ENCODE data around the gene CNTROB.
A peak's percentile ranks its signal among the peaks of the same experiment; 100 is the strongest.
"Not testable (repeated sequence)": the region's sequence is repeated elsewhere in the genome, so short reads cannot be mapped to it uniquely, and the experiment has no call there.

CNTROB gene

GRCh38 chr17:7932483-7932891, 481 bp downstream of the CNTROB start:
- peak overlapping the region; percentile 53 for H3K4me3 ChIP-seq (ENCODE audit: low read length)
- peaks cover 19% of the 10 kb centered on the region for H3K4me1 ChIP-seq (ENCODE audit: control insufficient read depth, insufficient read depth, low read length)
- H3K36me3 ChIP-seq (ENCODE audit: control insufficient read depth, insufficient read depth, low read length), result no peaks in the 10 kb centered on the region
- peak overlapping the region; percentile 87 for H3K9ac ChIP-seq (ENCODE audit: low read length)
- no peaks in the 10 kb centered on the region for H3K27me3 ChIP-seq (ENCODE audit: control insufficient read depth, insufficient read depth, low read length)
- H3K9me3 ChIP-seq (ENCODE audit: control insufficient read depth, low read length), result no peaks in the 10 kb centered on the region

- peak overlapping the region; percentile 87 for H3K9ac ChIP-seq (ENCODE audit: low read length)
- H3K9me3 ChIP-seq (ENCODE audit: control insufficient read depth, low read length), result no peaks in the 10 kb centered on the region
- H3K4me3 ChIP-seq (ENCODE audit: low read length), result peak overlapping the region; percentile 53
- H3K36me3 ChIP-seq (ENCODE audit: control insufficient read depth, insufficient read depth, low read length), result no peaks in the 10 kb centered on the region
- peaks cover 19% of the 10 kb centered on the region for H3K4me1 ChIP-seq (ENCODE audit: control insufficient read depth, insufficient read depth, low read length)
- no peaks in the 10 kb centered on the region for H3K27me3 ChIP-seq (ENCODE audit: control insufficient read depth, insufficient read depth, low read length)
Observed at GRCh38 chr17:7932949-7933348, 943 bp downstream of the CNTROB start.

- no peaks in the 10 kb centered on the region for H3K36me3 ChIP-seq (ENCODE audit: control insufficient read depth, insufficient read depth, low read length)
- H3K4me1 ChIP-seq (ENCODE audit: control insufficient read depth, insufficient read depth, low read length), result peaks cover 16% of the 10 kb centered on the region
- no peak overlapping the region for H3K4me3 ChIP-seq (ENCODE audit: low read length)
- H3K27me3 ChIP-seq (ENCODE audit: control insufficient read depth, insufficient read depth, low read length), result no peaks in the 10 kb centered on the region
- no peaks in the 10 kb centered on the region for H3K9me3 ChIP-seq (ENCODE audit: control insufficient read depth, low read length)
- no peak overlapping the region for H3K9ac ChIP-seq (ENCODE audit: low read length)
Observed at GRCh38 chr17:7935859-7936258, 3.9 kb downstream of the CNTROB start.

- Histone ChIP-seq H3K9me3 (ENCODE audit: control insufficient read depth, low read length) (no peaks in the 10 kb centered on the region), H3K4me3 (ENCODE audit: low read length) (no peak overlapping the region), H3K27me3 (ENCODE audit: control insufficient read depth, insufficient read depth, low read length) (no peaks in the 10 kb centered on the region), H3K36me3 (ENCODE audit: control insufficient read depth, insufficient read depth, low read length) (peaks cover 6% of the 10 kb centered on the region), H3K9ac (ENCODE audit: low read length) (no peak overlapping the region), H3K4me1 (ENCODE audit: control insufficient read depth, insufficient read depth, low read length) (no peaks in the 10 kb centered on the region)
Observed at GRCh38 chr17:7940034-7940433, 8.0 kb downstream of the CNTROB start.

- no peak overlapping the region for H3K9ac ChIP-seq (ENCODE audit: low read length)
- H3K4me1 ChIP-seq (ENCODE audit: control insufficient read depth, insufficient read depth, low read length), result no peaks in the 10 kb centered on the region
- H3K4me3 ChIP-seq (ENCODE audit: low read length), result no peak overlapping the region
- peaks cover 6% of the 10 kb centered on the region for H3K36me3 ChIP-seq (ENCODE audit: control insufficient read depth, insufficient read depth, low read length)
- H3K9me3 ChIP-seq (ENCODE audit: control insufficient read depth, low read length), result no peaks in the 10 kb centered on the region
- H3K27me3 ChIP-seq (ENCODE audit: control insufficient read depth, insufficient read depth, low read length), result no peaks in the 10 kb centered on the region
Observed at GRCh38 chr17:7940743-7941142, 8.7 kb downstream of the CNTROB start.

GRCh38 chr17:7943291-7943690, 11.3 kb downstream of the CNTROB start:
- Histone ChIP-seq H3K4me1 (ENCODE audit: control insufficient read depth, insufficient read depth, low read length) (no peaks in the 10 kb centered on the region), H3K4me3 (ENCODE audit: low read length) (no peak overlapping the region), H3K36me3 (ENCODE audit: control insufficient read depth, insufficient read depth, low read length) (peaks cover 11% of the 10 kb centered on the region), H3K9me3 (ENCODE audit: control insufficient read depth, low read length) (no peaks in the 10 kb centered on the region), H3K9ac (ENCODE audit: low read length) (no peak overlapping the region), H3K27me3 (ENCODE audit: control insufficient read depth, insufficient read depth, low read length) (no peaks in the 10 kb centered on the region)

GRCh38 chr17:7944326-7944725, 12.3 kb downstream of the CNTROB start:
- Histone ChIP-seq H3K4me3 (ENCODE audit: low read length) (no peak overlapping the region), H3K9me3 (ENCODE audit: control insufficient read depth, low read length) (no peaks in the 10 kb centered on the region), H3K9ac (ENCODE audit: low read length) (no peak overlapping the region), H3K36me3 (ENCODE audit: control insufficient read depth, insufficient read depth, low read length) (peaks cover 11% of the 10 kb centered on the region), H3K27me3 (ENCODE audit: control insufficient read depth, insufficient read depth, low read length) (no peaks in the 10 kb centered on the region), H3K4me1 (ENCODE audit: control insufficient read depth, insufficient read depth, low read length) (no peaks in the 10 kb centered on the region)

GRCh38 chr17:7945651-7946050, 13.6 kb downstream of the CNTROB start:
- peaks cover 11% of the 10 kb centered on the region for H3K36me3 ChIP-seq (ENCODE audit: control insufficient read depth, insufficient read depth, low read length)
- no peaks in the 10 kb centered on the region for H3K9me3 ChIP-seq (ENCODE audit: control insufficient read depth, low read length)
- H3K4me3 ChIP-seq (ENCODE audit: low read length), result no peak overlapping the region
- H3K4me1 ChIP-seq (ENCODE audit: control insufficient read depth, insufficient read depth, low read length), result no peaks in the 10 kb centered on the region
- H3K27me3 ChIP-seq (ENCODE audit: control insufficient read depth, insufficient read depth, low read length), result no peaks in the 10 kb centered on the region
- no peak overlapping the region for H3K9ac ChIP-seq (ENCODE audit: low read length)

GRCh38 chr17:7946441-7946840, 14.4 kb downstream of the CNTROB start:
- H3K4me1 ChIP-seq (ENCODE audit: control insufficient read depth, insufficient read depth, low read length), result no peaks in the 10 kb centered on the region
- no peaks in the 10 kb centered on the region for H3K9me3 ChIP-seq (ENCODE audit: control insufficient read depth, low read length)
- no peak overlapping the region for H3K9ac ChIP-seq (ENCODE audit: low read length)
- H3K4me3 ChIP-seq (ENCODE audit: low read length), result no peak overlapping the region
- H3K36me3 ChIP-seq (ENCODE audit: control insufficient read depth, insufficient read depth, low read length), result peaks cover 11% of the 10 kb centered on the region
- no peaks in the 10 kb centered on the region for H3K27me3 ChIP-seq (ENCODE audit: control insufficient read depth, insufficient read depth, low read length)

- Histone ChIP-seq H3K36me3 (ENCODE audit: control insufficient read depth, insufficient read depth, low read length) (peaks cover 11% of the 10 kb centered on the region), H3K4me1 (ENCODE audit: control insufficient read depth, insufficient read depth, low read length) (no peaks in the 10 kb centered on the region), H3K4me3 (ENCODE audit: low read length) (no peak overlapping the region), H3K27me3 (ENCODE audit: control insufficient read depth, insufficient read depth, low read length) (no peaks in the 10 kb centered on the region), H3K9me3 (ENCODE audit: control insufficient read depth, low read length) (no peaks in the 10 kb centered on the region), H3K9ac (ENCODE audit: low read length) (no peak overlapping the region)
Observed at GRCh38 chr17:7947651-7948050, 15.6 kb downstream of the CNTROB start.

GRCh38 chr17:7950578-7950977, 18.6 kb downstream of the CNTROB start:
- H3K9me3 ChIP-seq (ENCODE audit: control insufficient read depth, low read length), result no peaks in the 10 kb centered on the region
- no peak overlapping the region for H3K9ac ChIP-seq (ENCODE audit: low read length)
- no peaks in the 10 kb centered on the region for H3K4me1 ChIP-seq (ENCODE audit: control insufficient read depth, insufficient read depth, low read length)
- peaks cover 5% of the 10 kb centered on the region for H3K36me3 ChIP-seq (ENCODE audit: control insufficient read depth, insufficient read depth, low read length)
- no peaks in the 10 kb centered on the region for H3K27me3 ChIP-seq (ENCODE audit: control insufficient read depth, insufficient read depth, low read length)
- no peak overlapping the region for H3K4me3 ChIP-seq (ENCODE audit: low read length)

GRCh38 chr17:7951143-7951792, 19.3 kb downstream of the CNTROB start:
- Histone ChIP-seq H3K4me1 (ENCODE audit: control insufficient read depth, insufficient read depth, low read length) (no peaks in the 10 kb centered on the region), H3K4me3 (ENCODE audit: low read length) (no peak overlapping the region), H3K9me3 (ENCODE audit: control insufficient read depth, low read length) (no peaks in the 10 kb centered on the region), H3K9ac (ENCODE audit: low read length) (no peak overlapping the region), H3K36me3 (ENCODE audit: control insufficient read depth, insufficient read depth, low read length) (peaks cover 5% of the 10 kb centered on the region), H3K27me3 (ENCODE audit: control insufficient read depth, insufficient read depth, low read length) (no peaks in the 10 kb centered on the region)

- H3K36me3 ChIP-seq (ENCODE audit: control insufficient read depth, insufficient read depth, low read length); H3K9ac ChIP-seq (ENCODE audit: low read length); H3K4me3 ChIP-seq (ENCODE audit: low read length); H3K9me3 ChIP-seq (ENCODE audit: control insufficient read depth, low read length); H3K4me1 ChIP-seq (ENCODE audit: control insufficient read depth, insufficient read depth, low read length); H3K27me3 ChIP-seq (ENCODE audit: control insufficient read depth, insufficient read depth, low read length): not testable (repeated sequence)
Observed at GRCh38 chr17:7953266-7953665, 21.3 kb downstream of the CNTROB start.
